ENCODE results near the gene SIRPA. TPM values are rescaled to one million over a fixed set of nuclear protein-coding genes. Genes with fewer than 3 reads are reported as not detected.

SIRPA gene
- total RNA-seq, 2 experiments from 2014 or later = 0.05 TPM; not detected in 1

GRCh38 chr20:1880529-1881239 is 14.5 kb upstream of the SIRPA start:
- H3K4me3 Mint-ChIP-seq = no peak overlapping the region
- peaks cover 7% of the 10 kb centered on the region for H3K4me1 Mint-ChIP-seq
- H3K9me3 Mint-ChIP-seq (ENCODE audit: low read depth) = no peaks in the 10 kb centered on the region
- ChIA-PET POLR2A (no interaction called here), CTCF (no interaction called here)
- H3K36me3 Mint-ChIP-seq (ENCODE audit: low read depth) = no peaks in the 10 kb centered on the region
- DNase-seq (no peak), ATAC-seq (no peak)
- intact Hi-C loops (cut with DNase I, micrococcal nuclease) = no loop called here
- no peak overlapping the region for H3K27ac Mint-ChIP-seq
- H3K27me3 Mint-ChIP-seq = no peaks in the 10 kb centered on the region

GRCh38 chr20:1881240-1881835 is 13.9 kb upstream of the SIRPA start:
- H3K36me3 Mint-ChIP-seq (ENCODE audit: low read depth) = no peaks in the 10 kb centered on the region
- H3K27ac Mint-ChIP-seq = no peak overlapping the region
- no peaks in the 10 kb centered on the region for H3K9me3 Mint-ChIP-seq (ENCODE audit: low read depth)
- ChIA-PET CTCF (no interaction called here), POLR2A (no interaction called here)
- no peak for DNase-seq
- no peaks in the 10 kb centered on the region for H3K27me3 Mint-ChIP-seq
- peaks cover 7% of the 10 kb centered on the region for H3K4me1 Mint-ChIP-seq
- intact Hi-C loops (cut with DNase I, micrococcal nuclease) = no loop called here
- ATAC-seq = no peak
- H3K4me3 Mint-ChIP-seq = no peak overlapping the region

DNA sequence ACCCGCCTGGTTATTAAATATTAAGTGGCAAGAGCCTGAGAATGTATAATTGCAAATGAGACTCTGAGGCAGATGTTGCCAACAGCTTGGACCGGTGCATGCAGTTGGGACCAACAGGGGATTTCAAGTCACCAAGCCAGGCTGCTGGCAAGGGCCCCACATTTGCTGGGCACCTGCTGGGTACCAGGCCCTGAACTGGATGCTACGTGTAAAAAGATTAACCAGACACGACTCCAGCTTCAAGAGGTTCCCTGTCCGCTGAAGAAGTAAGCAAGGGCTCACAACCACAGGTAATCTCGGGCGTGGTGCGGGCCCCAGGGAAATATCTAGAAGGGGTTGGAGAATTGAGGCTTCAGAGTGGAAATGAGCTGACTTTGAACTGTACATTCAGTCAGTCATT is 13.2 kb upstream of the SIRPA start:
- Mint-ChIP-seq H3K27ac (no peak overlapping the region), H3K4me1 (peaks cover 7% of the 10 kb centered on the region), H3K36me3 (ENCODE audit: low read depth) (no peaks in the 10 kb centered on the region), H3K27me3 (no peaks in the 10 kb centered on the region), H3K4me3 (no peak overlapping the region), H3K9me3 (ENCODE audit: low read depth) (no peaks in the 10 kb centered on the region)
- DNase-seq = no peak
- ATAC-seq = no peak
- POLR2A ChIA-PET = no interaction called here
- CTCF ChIA-PET = no interaction called here
- intact Hi-C loops (cut with DNase I, micrococcal nuclease) = no loop called here

GRCh38 chr20:1883986-1884385 is 11.2 kb upstream of the SIRPA start:
- intact Hi-C loops (cut with DNase I, micrococcal nuclease) = no loop called here
- DNase-seq = no peak
- Mint-ChIP-seq H3K27me3 (peaks cover 5% of the 10 kb centered on the region), H3K4me3 (no peak overlapping the region), H3K27ac (no peak overlapping the region), H3K36me3 (ENCODE audit: low read depth) (no peaks in the 10 kb centered on the region), H3K4me1 (peaks cover 7% of the 10 kb centered on the region), H3K9me3 (ENCODE audit: low read depth) (no peaks in the 10 kb centered on the region)
- ATAC-seq = no peak
- CTCF ChIA-PET = no interaction called here
- POLR2A ChIA-PET = no interaction called here

GRCh38 chr20:1885254-1885653 is 10.0 kb upstream of the SIRPA start:
- H3K27ac Mint-ChIP-seq = no peak overlapping the region
- ATAC-seq (no peak), DNase-seq (no peak)
- ChIA-PET CTCF (no interaction called here), POLR2A (no interaction called here)
- H3K9me3 Mint-ChIP-seq (ENCODE audit: low read depth) = no peaks in the 10 kb centered on the region
- H3K36me3 Mint-ChIP-seq (ENCODE audit: low read depth) = no peaks in the 10 kb centered on the region
- peaks cover 7% of the 10 kb centered on the region for H3K4me1 Mint-ChIP-seq
- intact Hi-C loops (cut with DNase I, micrococcal nuclease) = no loop called here
- peaks cover 7% of the 10 kb centered on the region for H3K27me3 Mint-ChIP-seq
- no peak overlapping the region for H3K4me3 Mint-ChIP-seq

GRCh38 chr20:1885940-1886693 is 9.1 kb upstream of the SIRPA start:
- Mint-ChIP-seq H3K27ac (no peak overlapping the region), H3K4me3 (no peak overlapping the region), H3K27me3 (peaks cover 9% of the 10 kb centered on the region), H3K36me3 (ENCODE audit: low read depth) (no peaks in the 10 kb centered on the region), H3K9me3 (ENCODE audit: low read depth) (no peaks in the 10 kb centered on the region), H3K4me1 (peaks cover 7% of the 10 kb centered on the region)
- intact Hi-C loops (cut with DNase I, micrococcal nuclease) = no loop called here
- ATAC-seq = no peak
- DNase-seq = no peak
- POLR2A ChIA-PET = no interaction called here
- CTCF ChIA-PET = no interaction called here

DNA sequence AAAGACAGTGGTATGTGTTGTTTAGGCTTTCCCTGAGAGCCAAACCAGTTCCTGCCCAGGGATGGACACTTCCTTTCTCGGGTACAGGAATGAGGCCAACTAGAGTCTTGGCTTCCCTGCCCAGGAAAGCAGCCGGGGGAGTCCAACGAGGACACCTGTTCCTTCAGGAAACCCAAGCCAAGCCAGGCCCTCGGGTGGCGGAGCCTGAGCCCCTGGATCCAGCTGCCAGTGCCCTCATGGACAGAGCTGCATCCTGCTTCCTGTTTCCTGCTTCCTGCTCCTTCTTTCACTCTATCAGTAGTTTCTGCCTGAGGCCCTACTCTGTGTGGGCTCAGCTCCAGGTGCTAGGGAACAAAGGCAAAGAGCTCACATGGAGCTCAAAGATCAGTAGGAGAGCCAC is 7.9 kb upstream of the SIRPA start:
- Mint-ChIP-seq H3K27ac (no peak overlapping the region), H3K4me3 (no peak overlapping the region), H3K9me3 (ENCODE audit: low read depth) (no peaks in the 10 kb centered on the region), H3K36me3 (ENCODE audit: low read depth) (no peaks in the 10 kb centered on the region), H3K27me3 (peaks cover 20% of the 10 kb centered on the region), H3K4me1 (peaks cover 6% of the 10 kb centered on the region)
- ChIA-PET CTCF (no interaction called here), POLR2A (no interaction called here)
- ATAC-seq (no peak), DNase-seq (no peak)
- intact Hi-C loops (cut with DNase I, micrococcal nuclease) = no loop called here

DNA sequence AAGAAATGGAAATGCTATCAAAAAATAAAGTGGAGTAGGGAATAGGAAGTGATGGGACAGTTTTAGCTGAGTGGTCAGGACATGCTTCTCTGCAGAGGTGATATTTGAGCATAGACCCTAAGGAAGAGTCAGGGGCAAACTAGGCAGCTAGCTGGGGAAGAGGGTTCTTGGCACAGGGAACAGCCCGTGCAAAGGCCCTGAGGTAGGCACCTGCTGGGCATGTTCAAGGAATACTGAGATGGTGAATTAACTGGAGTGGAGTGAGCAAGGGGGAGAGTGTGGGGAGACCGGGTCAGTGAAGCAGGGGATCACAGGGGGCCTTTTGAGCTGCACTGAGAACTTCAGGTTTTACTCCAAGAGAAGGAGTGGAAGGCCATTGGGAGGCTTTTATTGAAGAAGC is 7.5 kb upstream of the SIRPA start:
- no peak for DNase-seq
- intact Hi-C loops (cut with DNase I, micrococcal nuclease) = no loop called here
- Mint-ChIP-seq H3K4me3 (no peak overlapping the region), H3K36me3 (ENCODE audit: low read depth) (no peaks in the 10 kb centered on the region), H3K27me3 (peaks cover 24% of the 10 kb centered on the region), H3K4me1 (peaks cover 5% of the 10 kb centered on the region), H3K27ac (no peak overlapping the region), H3K9me3 (ENCODE audit: low read depth) (no peaks in the 10 kb centered on the region)
- ChIA-PET POLR2A (no interaction called here), CTCF (no interaction called here)
- ATAC-seq = no peak

- no peaks in the 10 kb centered on the region for H3K36me3 Mint-ChIP-seq (ENCODE audit: low read depth)
- POLR2A ChIA-PET = no interaction called here
- ATAC-seq (no peak), DNase-seq (no peak)
- no peak overlapping the region for H3K27ac Mint-ChIP-seq
- H3K4me1 Mint-ChIP-seq = no peaks in the 10 kb centered on the region
- H3K9me3 Mint-ChIP-seq (ENCODE audit: low read depth) = no peaks in the 10 kb centered on the region
- intact Hi-C loops (cut with DNase I, micrococcal nuclease) = no loop called here
- CTCF ChIA-PET = no interaction called here
- peaks cover 34% of the 10 kb centered on the region for H3K27me3 Mint-ChIP-seq
- no peak overlapping the region for H3K4me3 Mint-ChIP-seq
Measured at GRCh38 chr20:1888796-1889463, 6.3 kb upstream of the SIRPA start.

- no peak for ATAC-seq
- Mint-ChIP-seq H3K9me3 (ENCODE audit: low read depth) (no peaks in the 10 kb centered on the region), H3K4me1 (no peaks in the 10 kb centered on the region), H3K36me3 (ENCODE audit: low read depth) (no peaks in the 10 kb centered on the region), H3K27me3 (peaks cover 40% of the 10 kb centered on the region), H3K4me3 (no peak overlapping the region), H3K27ac (no peak overlapping the region)
- intact Hi-C loops (cut with DNase I, micrococcal nuclease) = no loop called here
- no peak for DNase-seq
- POLR2A ChIA-PET = no interaction called here
- CTCF ChIA-PET = interaction anchor here (0.6 to 1.0 kb wide), 3 partner anchors 75 to 497 kb away, joined by 3 read pairs; no protein-coding TSS in a partner anchor
Measured at GRCh38 chr20:1890469-1891262, 4.5 kb upstream of the SIRPA start.

- POLR2A ChIA-PET = interaction anchor here (0.6 kb wide), 1 partner anchor 111 kb away, joined by 3 read pairs; no protein-coding TSS in a partner anchor
- Mint-ChIP-seq H3K27ac (no peak overlapping the region), H3K4me1 (no peaks in the 10 kb centered on the region), H3K9me3 (ENCODE audit: low read depth) (no peaks in the 10 kb centered on the region), H3K27me3 (peaks cover 48% of the 10 kb centered on the region), H3K36me3 (ENCODE audit: low read depth) (no peaks in the 10 kb centered on the region), H3K4me3 (no peak overlapping the region)
- intact Hi-C loops (cut with DNase I, micrococcal nuclease) = no loop called here
- no peak for DNase-seq
- ATAC-seq = no peak
- CTCF ChIA-PET = no interaction called here
Measured at GRCh38 chr20:1891263-1892118, 3.7 kb upstream of the SIRPA start.
